Hematopoietic multipotent progenitor cell treated with erythropoietin and hydrocortisone succinate and interleukin-3 and kit ligand, for 4 days (in vitro differentiated cells): ENCODE data around the gene KDM4C.

ENCODE experiments used
- DNase-seq: peaks from one replicate; pipeline ENCODE4 v3.0.0-alpha.2; 2015

Gene KDM4C

GRCh38 chr9:6909181-6909580 lies 151.4 kb downstream of the KDM4C start:
- no peak for DNase-seq

GRCh38 chr9:6910032-6910431 lies 152.3 kb downstream of the KDM4C start:
- DNase-seq = peak; percentile 69

GRCh38 chr9:6910497-6910896 lies 152.7 kb downstream of the KDM4C start:
- no peak for DNase-seq

- no peak for DNase-seq
These were observed 154.3 kb downstream of the KDM4C start for GRCh38 chr9:6911901-6912638.

- no peak for DNase-seq
These were observed 157.9 kb downstream of the KDM4C start for GRCh38 chr9:6915635-6916034.

- DNase-seq = no peak
These were observed 159.4 kb downstream of the KDM4C start for GRCh38 chr9:6917162-6917561.

GRCh38 chr9:6920041-6920440 lies 162.3 kb downstream of the KDM4C start:
- DNase-seq = no peak

GRCh38 chr9:6921315-6921714 lies 163.5 kb downstream of the KDM4C start:
- no peak for DNase-seq

- DNase-seq = no peak
These were observed 164.4 kb downstream of the KDM4C start for GRCh38 chr9:6922124-6922676.

- peak; percentile 15 for DNase-seq
These were observed 164.9 kb downstream of the KDM4C start for GRCh38 chr9:6922680-6923079.

- DNase-seq = no peak
These were observed 165.3 kb downstream of the KDM4C start for GRCh38 chr9:6923086-6923485.

- DNase-seq = no peak
These were observed 166.4 kb downstream of the KDM4C start for GRCh38 chr9:6924149-6924548.

- DNase-seq = no peak
These were observed 167.3 kb downstream of the KDM4C start for GRCh38 chr9:6924988-6925563.

GRCh38 chr9:6925836-6926235 lies 168.1 kb downstream of the KDM4C start:
- DNase-seq = no peak

GRCh38 chr9:6926436-6926835 lies 168.7 kb downstream of the KDM4C start:
- DNase-seq = no peak

- DNase-seq = peak; percentile 82
These were observed 170.1 kb downstream of the KDM4C start for GRCh38 chr9:6927838-6928237.

- DNase-seq = peak; percentile 21
These were observed 171.1 kb downstream of the KDM4C start for GRCh38 chr9:6928863-6929262.

GRCh38 chr9:6929441-6930215 lies 171.9 kb downstream of the KDM4C start:
- DNase-seq = no peak

GRCh38 chr9:6930827-6931226 lies 173.1 kb downstream of the KDM4C start:
- no peak for DNase-seq

GRCh38 chr9:6931913-6932312 lies 174.1 kb downstream of the KDM4C start:
- peak; percentile 95 for DNase-seq

- DNase-seq = no peak
These were observed 178.3 kb downstream of the KDM4C start for GRCh38 chr9:6936103-6936502.

GRCh38 chr9:6937209-6937608 lies 179.4 kb downstream of the KDM4C start:
- no peak for DNase-seq

GRCh38 chr9:6938447-6938846 lies 180.7 kb downstream of the KDM4C start:
- DNase-seq = no peak

- DNase-seq = no peak
These were observed 181.1 kb downstream of the KDM4C start for GRCh38 chr9:6938873-6939272.
